ENCODE measurements around the gene NTM. TPM values are rescaled to one million over a fixed set of nuclear protein-coding genes. Genes with fewer than 3 reads are reported as not detected.

NTM gene
- total RNA-seq, 4 donors from 2014 or later: 1.4 to 5.7 TPM; not detected in 2

GRCh38 chr11:131391176-131391575 lies 20.8 kb downstream of the NTM start:
- no peaks in the 10 kb centered on the region for H3K36me3 ChIP-seq
- H3K4me1 ChIP-seq: no peaks in the 10 kb centered on the region
- H3K27ac ChIP-seq: no peak overlapping the region
- TF ChIP-seq CTCF (IDR thresholded peaks at IDR 0.05): no peak
- no peak for TF ChIP-seq POLR2A (IDR thresholded peaks at IDR 0.05)
- H3K4me3 ChIP-seq: no peak overlapping the region
- DNase-seq: no peak
- H3K9me3 ChIP-seq: no peaks in the 10 kb centered on the region
- intact Hi-C loops (cut with DNase I; ENCODE audit: low total_unique reads): no loop called here
- H3K27me3 ChIP-seq: no peaks in the 10 kb centered on the region

GRCh38 chr11:131392528-131393255 lies 22.3 kb downstream of the NTM start:
- DNase-seq: no peak
- H3K4me1 ChIP-seq: no peaks in the 10 kb centered on the region
- no peaks in the 10 kb centered on the region for H3K27me3 ChIP-seq
- H3K27ac ChIP-seq: no peak overlapping the region
- TF ChIP-seq POLR2A (IDR thresholded peaks at IDR 0.05): no peak
- TF ChIP-seq CTCF (IDR thresholded peaks at IDR 0.05): no peak
- H3K9me3 ChIP-seq: no peaks in the 10 kb centered on the region
- intact Hi-C loops (cut with DNase I; ENCODE audit: low total_unique reads): no loop called here
- H3K4me3 ChIP-seq: no peak overlapping the region
- no peaks in the 10 kb centered on the region for H3K36me3 ChIP-seq

- intact Hi-C loops (cut with DNase I; ENCODE audit: low total_unique reads): no loop called here
- DNase-seq: no peak
These were observed 23.3 kb downstream of the NTM start for GRCh38 chr11:131393691-131394090.

GRCh38 chr11:131397675-131398074 lies 27.3 kb downstream of the NTM start:
- Histone ChIP-seq H3K9me3 (no peaks in the 10 kb centered on the region), H3K36me3 (no peaks in the 10 kb centered on the region), H3K27ac (no peak overlapping the region), H3K27me3 (no peaks in the 10 kb centered on the region), H3K4me3 (no peak overlapping the region), H3K4me1 (no peaks in the 10 kb centered on the region)
- DNase-seq: no peak
- TF ChIP-seq CTCF (IDR thresholded peaks at IDR 0.05) (no peak), POLR2A (IDR thresholded peaks at IDR 0.05) (no peak)
- intact Hi-C loops (cut with DNase I; ENCODE audit: low total_unique reads): no loop called here

More at GRCh38 chr11:131393691-131394090, 23.3 kb downstream of the NTM start:
- Histone ChIP-seq H3K27ac (no peak overlapping the region), H3K4me1 (no peaks in the 10 kb centered on the region), H3K27me3 (no peaks in the 10 kb centered on the region), H3K9me3 (no peaks in the 10 kb centered on the region), H3K36me3 (no peaks in the 10 kb centered on the region), H3K4me3 (no peak overlapping the region)
- no peak for TF ChIP-seq POLR2A (IDR thresholded peaks at IDR 0.05)
- no peak for TF ChIP-seq CTCF (IDR thresholded peaks at IDR 0.05)

- Histone ChIP-seq H3K9me3 (no peaks in the 10 kb centered on the region), H3K27ac (no peak overlapping the region), H3K36me3 (no peaks in the 10 kb centered on the region), H3K4me3 (no peak overlapping the region), H3K4me1 (no peaks in the 10 kb centered on the region), H3K27me3 (no peaks in the 10 kb centered on the region)
- intact Hi-C loops (cut with DNase I; ENCODE audit: low total_unique reads): no loop called here
- TF ChIP-seq POLR2A (IDR thresholded peaks at IDR 0.05) (no peak), CTCF (IDR thresholded peaks at IDR 0.05) (no peak)
- DNase-seq: no peak
These were observed 31.6 kb downstream of the NTM start for GRCh38 chr11:131402040-131402439.

Measured in uterus (tissue), 4 donors.